OCI-M2 (cell line): Measurements from ENCODE around the gene RAB3IP.

ENCODE experiments used
- DNase-seq: peaks from one replicate; lab custom pipeline; 2025; ENCODE audit not compliant: unreplicated experiment; lab: John Stamatoyannopoulos, UW

RAB3IP gene, protein sequence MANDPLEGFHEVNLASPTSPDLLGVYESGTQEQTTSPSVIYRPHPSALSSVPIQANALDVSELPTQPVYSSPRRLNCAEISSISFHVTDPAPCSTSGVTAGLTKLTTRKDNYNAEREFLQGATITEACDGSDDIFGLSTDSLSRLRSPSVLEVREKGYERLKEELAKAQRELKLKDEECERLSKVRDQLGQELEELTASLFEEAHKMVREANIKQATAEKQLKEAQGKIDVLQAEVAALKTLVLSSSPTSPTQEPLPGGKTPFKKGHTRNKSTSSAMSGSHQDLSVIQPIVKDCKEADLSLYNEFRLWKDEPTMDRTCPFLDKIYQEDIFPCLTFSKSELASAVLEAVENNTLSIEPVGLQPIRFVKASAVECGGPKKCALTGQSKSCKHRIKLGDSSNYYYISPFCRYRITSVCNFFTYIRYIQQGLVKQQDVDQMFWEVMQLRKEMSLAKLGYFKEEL

DNA sequence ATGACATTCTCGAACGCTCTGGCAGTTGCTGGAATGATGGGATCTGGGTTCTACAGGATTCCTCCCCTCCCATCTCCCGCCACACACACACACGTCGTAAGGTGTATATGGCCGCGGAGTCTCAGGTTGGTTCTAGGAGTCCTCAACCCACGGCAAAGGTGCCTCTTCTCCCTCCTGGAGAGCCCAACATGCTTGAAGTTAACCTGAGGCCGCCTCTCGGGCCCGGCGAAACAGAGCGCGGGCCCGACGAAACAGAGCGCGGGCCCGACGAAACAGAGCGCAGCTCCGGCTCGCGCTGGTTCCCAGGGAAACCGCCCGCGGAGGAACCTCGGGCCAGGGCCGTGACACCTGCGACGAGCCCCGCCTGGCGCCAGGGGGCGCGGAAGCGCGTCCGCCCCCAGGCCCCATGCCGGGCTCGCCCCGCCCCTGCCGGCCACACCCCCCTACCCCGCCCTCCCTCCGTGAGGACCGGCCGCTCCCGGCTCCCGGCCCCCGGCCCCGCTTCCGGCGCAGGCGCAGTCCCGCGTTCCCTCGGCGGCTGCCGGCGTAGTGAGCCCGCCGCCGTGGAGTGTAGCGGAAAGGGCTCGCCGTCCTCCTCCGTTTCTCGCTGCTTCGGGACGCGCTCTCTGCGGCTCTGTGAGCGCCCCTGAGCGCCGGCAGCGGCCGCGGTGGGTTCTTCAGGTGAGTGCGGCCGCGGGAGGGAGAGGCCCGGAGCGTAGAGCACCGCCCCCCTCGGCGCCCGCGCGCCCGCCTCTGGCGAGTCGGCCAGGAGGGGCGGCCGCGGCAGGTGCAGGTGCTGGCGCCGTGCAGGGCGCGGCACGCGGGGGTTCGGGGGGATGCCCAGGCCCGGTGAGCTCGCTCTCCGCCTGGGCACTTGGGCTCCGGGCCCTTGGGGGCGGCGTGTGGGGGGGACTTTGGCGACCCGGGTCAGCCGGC lies at the start of gene RAB3IP:
Gene RAB3IP (plus strand): TSS at position 510 of the 936 bp plus-strand sequence. CDS start 16,549 bp downstream, outside the sequence.
- DNase-seq, result peak; percentile 4

DNA sequence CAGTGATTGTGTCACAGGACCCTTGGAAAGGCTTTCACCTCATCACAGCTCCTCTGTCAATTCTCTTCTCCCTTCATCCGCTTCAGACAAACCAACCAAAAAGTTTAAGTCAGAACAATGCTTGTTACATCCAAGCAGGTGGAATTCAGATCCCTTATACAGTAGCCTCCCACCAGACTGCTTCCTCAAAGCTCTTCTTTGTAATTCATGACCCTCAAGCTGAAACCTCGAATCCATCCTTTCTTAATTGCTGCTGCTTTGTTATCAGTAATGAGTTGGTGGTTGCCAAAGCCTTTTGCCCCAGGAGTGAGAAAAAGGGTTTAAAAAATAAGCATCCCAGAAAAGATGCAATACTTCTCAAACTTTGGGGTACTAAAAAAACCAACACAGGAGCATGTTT lies 49.0 kb upstream of the RAB3IP start:
- no peak for DNase-seq

DNA sequence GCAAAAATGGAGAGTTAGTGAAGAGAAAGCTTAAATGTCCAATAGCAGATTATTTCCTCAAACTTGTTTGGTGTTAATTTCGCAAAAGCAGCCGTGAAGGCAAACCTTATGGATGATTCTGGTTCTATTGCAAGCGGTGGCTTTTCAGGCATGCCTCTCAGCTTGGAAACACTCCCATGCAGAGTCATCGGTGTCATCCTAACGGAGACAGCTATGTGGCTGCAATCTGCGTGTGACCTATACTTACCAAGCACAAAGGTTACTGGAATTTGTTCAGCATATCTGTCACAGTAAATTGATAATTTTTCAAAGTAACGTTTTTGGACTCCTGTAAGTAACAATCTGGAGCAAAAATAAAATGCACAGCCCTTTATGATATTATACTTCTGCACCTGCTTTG lies 44.5 kb upstream of the RAB3IP start:
- DNase-seq, result no peak

DNA sequence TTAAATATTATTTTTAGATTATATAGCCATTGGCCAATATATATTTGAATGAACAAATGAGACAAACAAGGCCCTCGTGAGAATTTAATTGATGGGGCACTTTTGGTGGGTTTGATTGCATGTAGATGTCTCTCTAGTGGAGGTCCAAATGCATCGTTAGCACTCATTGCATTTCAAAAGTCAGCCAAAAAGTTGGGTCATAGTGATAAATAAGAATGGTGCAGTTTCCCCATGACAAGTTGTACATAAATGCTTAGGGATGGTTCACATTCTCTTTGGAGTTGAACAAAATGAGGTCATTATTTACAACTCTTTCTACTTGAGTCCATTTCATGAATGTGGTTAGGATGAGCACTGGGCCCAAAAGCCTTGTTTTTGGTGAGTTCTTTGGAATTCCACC lies 40.6 kb upstream of the RAB3IP start:
- DNase-seq, result no peak

DNA sequence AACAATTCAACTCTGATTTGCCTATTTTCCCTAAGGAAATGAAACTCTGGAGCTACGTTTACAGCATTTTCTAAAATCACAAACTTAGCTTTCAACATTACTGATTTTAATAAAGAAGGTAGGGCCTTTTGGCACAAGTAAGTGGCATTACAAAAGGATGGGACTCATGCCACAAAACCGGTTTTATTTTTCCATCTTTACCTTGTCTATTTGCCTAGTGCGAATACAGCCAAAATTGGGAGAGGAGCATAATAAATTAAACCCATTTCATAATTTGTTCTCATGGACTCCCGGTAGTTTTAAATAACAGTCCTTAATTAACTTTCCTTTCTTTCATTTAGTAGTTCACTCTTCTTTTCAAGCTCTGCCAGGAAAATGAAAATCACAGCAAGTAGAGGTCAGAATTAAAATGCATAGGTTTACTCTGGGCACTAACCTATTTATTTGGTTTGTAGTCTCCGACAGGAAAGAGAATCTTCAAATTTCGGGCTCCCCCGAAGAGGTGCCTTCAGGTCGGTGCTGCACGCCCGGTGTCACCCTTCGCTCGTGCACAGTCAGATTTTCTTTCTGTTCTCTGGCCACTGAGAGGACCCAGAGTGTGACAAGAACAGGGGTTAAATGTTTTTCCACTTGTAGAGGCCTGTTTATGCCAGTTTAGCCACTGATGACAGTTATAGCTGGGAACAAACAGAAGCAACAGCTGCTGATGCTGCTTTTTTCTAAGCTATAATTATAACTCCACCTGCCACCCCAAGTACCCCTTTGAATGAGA lies 39.7 kb upstream of the RAB3IP start, which contains the start of gene BEST3:
Gene BEST3 (minus strand): TSS at position 535 of the 772 bp plus-strand sequence. CDS start 1,505 bp downstream, outside the sequence.
- no peak for DNase-seq

DNA sequence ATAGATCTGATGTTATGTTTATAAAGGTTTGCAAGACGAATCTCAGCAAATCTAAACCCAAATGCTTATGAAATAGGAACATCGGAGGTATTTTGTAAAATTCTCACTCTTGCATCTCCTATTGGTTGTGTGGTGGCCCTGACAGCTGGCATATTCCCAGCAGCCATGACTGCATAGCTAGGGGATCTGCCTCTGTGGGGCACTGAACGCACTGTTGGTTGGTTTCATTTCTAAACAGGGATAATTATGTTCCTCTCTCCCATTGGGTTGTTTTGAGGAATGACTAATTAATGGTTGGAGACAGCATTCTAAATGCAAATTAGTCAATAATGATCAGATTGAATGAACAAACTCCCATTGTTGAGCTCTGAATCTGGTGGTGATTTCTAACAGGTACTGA lies 36.8 kb upstream of the RAB3IP start:
- no peak for DNase-seq

DNA sequence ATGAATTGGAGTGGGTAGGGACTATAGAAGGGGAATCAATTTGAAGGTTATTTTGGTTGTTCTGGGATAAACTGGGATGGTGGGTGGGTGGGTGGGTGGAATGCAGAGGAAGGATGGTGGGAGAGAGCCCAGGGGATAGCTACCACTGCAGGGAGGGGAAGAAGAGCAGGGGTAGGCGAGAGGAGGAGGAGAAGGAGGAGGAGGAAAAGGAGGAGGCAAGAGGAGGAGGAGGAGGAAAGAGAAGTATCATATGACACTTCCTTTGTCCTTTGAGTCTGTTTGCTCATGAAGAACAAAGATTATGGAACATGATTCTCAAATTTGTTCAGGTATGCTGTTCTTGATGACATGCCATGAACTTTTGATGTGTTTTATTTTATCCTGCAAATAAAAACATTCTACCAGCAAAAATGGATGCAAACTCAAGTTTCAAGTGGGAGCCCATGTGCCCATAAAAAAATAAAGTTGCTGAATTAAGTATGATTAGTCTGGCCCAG lies 35.5 kb upstream of the RAB3IP start:
- no peak for DNase-seq

DNA sequence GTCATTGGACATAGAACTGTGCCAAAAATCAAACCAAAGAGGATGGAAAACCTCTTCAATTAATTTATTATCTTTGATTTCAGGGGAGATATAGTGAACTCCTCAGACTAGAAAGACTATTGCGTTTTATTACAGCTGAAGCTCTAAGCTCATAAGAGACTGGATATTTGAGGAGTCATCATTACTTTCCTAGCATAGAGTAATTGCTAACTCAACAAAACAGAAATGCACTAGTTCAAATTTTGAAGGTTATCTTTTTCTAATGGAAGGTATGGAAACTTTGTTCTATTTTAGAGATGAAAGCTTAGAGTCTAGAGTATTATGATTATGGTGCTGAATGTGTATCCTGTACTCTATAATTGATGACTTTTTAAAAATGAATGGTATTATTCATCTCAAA lies 34.3 kb upstream of the RAB3IP start:
- DNase-seq, result no peak

DNA sequence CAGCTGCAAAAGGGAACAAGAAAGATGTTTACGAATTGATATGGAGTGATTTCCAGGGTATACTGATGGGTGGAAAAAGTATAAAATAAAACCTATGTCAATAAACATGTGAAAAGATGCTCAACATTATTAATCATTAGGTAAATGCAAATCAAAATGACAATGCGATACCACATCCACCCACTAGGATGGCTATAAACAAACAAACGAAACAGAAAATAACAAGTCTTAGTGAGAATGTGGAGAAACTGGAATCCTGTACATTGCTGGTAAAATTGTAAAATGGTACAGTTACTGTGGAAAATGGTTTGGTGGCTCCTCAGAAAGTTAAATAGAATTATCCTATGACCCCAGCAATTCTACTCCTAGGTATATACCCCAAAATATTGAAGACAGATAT lies 30.0 kb upstream of the RAB3IP start:
- DNase-seq, result no peak

DNA sequence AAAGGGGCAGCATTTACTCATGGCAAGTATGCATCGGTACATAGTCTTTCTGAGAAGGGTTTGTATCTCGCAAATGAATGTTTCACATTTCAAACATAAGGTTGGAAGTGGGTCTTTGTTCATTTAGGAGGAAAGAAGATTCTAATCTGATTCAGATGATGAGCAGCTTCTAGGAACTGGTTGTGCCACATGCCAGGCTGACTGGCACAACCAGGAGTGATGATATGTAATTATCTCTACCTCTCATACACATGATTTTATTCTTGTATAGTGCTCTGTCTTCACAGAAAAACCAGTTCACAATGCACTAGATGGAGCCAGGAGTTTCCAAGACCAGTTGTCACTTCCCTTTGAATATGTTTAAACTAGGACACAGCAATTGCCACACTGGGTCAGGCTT lies 25.8 kb upstream of the RAB3IP start:
- DNase-seq, result no peak

DNA sequence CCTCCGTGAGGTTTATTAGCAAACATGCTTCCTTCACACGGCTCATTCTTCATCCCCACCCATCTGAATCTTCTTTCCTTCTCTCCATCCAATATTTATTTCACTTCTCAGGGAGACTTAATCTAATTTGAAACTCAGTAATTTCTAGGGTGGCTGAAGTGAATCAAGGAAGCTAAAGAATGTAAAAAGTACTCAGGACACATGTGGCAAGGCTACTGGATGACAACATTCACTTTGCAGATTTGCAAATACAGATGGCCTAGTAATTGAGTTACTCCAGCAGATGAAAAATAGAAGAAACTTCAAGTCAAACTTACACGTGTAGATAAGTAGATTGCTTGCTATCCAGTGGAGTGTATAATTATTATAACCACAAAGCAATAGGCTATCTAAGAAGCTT lies 24.1 kb upstream of the RAB3IP start:
- no peak for DNase-seq

DNA sequence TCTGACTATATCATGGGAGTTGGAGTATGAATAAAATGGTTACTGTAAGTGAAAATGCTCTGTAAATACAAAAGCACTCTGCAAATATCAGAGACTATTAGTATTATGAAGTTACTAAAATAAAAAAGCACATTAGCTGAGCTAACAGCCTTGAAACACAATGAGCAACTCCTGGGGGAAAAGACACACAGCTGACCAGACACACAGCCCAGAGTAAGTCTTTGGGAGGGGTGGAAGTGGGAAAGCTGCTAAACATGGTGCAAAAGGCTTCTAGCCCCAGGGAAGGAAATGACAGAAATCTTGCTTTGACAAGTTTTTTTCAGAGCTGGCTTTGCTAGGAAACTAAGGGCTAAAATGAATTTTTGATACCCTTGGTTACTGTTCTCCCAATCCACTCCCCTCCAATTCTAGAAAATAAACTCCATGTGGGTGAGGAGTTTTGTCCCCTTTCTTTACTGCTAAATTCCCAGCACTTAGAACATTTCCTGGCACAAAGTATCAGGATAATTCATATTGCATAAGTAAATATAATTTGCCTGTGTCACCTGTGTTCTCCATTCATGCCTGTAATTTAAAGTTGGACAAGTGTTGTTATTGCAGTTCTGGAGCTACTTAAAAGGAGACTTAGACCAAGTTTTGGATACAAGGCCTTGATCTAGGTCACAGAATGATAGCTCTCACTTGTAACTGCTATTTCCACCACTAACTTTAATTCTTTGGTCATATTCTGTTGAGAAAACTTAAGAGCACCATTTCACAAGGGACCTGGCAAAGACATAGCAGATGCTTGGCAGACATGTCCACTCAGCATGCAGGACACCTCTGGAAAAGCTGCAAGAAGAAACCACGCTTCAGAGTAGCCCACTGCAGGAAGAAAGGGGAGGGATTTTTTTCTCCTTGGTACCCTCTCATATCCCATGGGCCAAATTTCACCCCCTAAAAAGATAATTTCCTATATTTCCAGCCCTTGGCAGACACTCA lies 19.0 kb upstream of the RAB3IP start:
- DNase-seq, result no peak

DNA sequence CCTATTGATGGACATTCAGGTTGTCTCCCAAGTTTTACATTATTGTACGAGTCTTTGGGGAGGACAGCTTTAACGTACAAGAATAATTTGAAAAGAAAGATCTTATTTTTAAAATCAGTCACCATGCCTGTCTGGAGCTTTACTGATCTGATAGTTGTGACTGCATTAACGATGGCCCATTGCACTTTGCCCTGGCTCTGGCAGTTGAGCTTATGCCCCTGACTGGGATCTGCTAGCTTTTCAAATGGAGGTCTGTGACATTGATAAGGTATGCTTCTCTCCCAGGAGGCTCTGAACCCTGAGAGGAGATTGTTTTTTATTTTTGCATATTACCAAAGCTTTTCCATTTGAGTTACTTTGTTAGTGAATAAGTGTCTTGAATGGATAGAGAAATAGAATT lies 17.9 kb upstream of the RAB3IP start:
- no peak for DNase-seq

DNA sequence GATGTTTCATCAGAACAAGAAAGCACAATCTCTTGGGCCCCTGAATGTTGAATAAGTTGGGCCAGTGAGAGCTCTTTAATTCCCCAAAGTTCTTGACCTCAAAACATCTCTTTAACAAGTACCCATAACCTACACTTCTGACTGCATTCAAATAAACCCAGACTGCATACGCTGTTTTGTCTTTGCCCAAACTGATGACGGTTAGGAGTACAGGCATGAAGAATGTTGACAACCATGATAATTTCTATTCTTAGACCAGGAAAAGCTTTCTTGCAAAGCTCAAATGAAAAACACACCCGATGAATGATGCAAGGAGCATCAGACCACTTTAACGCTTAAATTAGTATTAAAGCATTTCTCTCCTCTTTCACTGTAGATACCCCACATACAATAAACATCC lies 11.7 kb upstream of the RAB3IP start:
- DNase-seq, result no peak

DNA sequence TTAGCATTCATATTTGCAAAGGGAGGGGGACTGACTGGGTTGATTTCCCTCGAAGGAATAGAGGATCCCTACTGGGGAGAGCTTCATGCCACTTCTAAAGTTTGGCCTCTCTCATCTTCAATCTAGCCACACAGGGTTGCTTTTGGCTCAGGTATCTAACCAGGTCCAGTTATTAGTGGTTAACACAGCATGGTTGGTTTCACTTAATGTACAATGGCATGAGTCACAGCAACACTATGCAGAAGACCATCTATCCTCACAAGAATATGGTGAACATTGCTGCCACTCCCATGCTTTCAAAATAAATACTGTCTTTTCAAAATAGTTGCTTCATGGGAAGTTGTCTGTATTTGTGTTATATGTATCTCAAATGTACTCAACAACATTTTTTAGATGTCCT lies 6.6 kb upstream of the RAB3IP start:
- no peak for DNase-seq

DNA sequence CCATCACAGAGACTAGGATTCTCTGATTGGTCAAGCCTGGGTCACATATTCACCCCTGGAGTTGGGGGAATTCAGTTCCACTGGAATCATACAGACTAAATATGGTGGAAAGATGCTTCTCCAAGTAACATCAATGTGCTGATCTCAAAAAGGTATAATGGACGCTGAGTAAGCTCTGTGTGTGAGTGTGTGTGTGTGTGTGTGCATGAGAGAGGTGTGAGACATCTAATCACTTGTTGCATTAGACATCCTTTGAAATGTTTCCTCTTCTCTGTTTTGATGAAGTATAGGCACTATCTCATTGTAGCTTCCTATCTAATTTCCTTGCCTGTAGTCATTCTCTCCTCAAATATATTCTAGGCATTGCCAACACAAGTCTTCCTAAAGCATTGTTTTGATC lies 5.0 kb upstream of the RAB3IP start:
- DNase-seq, result no peak

DNA sequence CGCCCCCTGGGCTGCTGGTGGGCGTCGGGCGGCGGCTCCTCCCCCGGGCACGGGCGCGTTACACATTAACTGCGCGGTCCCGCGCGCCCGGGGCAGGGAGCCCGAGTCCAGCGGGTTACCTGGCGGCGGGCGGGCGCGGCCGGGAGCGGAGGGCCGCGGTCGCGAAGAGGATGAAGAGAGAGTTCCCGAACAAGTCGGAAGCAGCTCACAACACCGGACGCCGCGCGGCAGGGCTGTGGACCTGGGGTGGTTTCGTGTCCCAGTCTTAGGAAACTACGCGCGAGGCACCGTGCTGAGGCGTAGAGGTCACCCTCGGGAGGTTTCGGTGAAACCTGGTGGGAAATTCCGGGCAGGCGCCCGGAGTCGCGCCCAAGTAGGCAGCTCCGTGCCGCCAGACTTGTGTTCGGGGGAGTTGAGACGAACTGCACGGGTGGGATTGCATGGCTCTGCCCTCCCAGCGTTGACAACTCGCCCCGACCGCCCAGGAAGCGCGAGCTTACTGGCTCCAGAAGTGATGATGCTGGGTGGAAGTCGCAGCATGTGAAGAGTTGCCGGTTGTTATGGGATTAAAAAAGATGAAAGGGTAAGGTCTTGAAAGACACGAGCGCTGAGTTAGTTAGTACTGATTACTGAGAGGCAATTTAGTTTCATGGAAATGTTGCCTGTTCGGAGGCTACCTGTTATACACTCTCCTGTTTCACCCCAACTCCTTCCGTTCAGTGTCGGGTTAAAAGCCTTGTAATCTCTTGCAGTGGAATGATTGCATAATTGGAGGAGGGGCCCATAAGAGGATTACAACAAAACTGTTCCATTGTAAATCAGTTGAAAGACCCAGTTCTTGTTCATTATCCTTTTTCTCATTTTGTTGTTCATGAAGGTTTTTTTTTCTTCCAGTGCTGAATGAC lies 879 bp downstream of the RAB3IP start:
- peak; percentile 6 for DNase-seq

DNA sequence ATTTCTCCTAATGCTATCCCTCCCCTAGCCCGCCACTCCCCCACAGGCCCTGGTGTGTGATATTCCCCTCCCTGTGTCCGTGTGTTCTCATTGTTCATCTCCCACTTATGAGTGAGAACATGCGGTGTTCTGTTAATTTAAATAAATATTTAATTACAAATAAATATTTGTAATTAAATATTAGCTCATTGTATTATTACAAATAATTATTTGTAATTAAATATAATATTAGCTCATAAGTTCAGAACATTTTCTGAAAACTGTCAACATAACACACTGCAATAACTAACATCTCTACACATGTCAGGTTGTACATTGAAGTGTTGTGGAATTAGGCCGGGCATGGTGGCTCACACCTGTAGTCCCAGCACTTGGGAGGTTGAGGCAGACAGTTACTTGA lies 5.4 kb downstream of the RAB3IP start:
- DNase-seq, result no peak

DNA sequence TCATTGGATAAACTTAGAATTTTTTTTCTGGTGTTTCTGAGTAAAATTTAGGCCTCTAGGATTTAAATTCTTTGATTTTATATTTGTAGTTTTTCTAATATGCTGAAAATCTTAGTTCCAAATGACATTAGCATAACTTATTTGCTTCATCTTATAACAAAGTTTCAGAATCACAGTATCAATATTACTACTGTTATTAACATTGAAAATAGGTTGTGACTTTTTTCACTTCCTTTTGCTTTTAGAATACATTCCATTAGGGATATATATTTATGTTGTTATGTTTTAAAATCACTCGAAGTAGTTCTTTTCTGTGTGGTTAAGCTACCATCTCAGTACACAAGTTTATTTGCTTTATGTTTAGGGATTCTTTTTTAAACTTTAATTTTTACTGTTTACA lies 12.8 kb downstream of the RAB3IP start:
- no peak for DNase-seq
